T follicular helper cell (primary cell): Measurements from ENCODE around the gene PEX7.
"Not testable (repeated sequence)": the region's sequence is repeated elsewhere in the genome, so short reads cannot be mapped to it uniquely, and the experiment has no call there.

ENCODE experiments used
- DNase-seq: peaks from one replicate; pipeline ENCODE4 v3.0.0-alpha.2; 2020; ENCODE audit warnings: low read depth

Gene PEX7

DNA sequence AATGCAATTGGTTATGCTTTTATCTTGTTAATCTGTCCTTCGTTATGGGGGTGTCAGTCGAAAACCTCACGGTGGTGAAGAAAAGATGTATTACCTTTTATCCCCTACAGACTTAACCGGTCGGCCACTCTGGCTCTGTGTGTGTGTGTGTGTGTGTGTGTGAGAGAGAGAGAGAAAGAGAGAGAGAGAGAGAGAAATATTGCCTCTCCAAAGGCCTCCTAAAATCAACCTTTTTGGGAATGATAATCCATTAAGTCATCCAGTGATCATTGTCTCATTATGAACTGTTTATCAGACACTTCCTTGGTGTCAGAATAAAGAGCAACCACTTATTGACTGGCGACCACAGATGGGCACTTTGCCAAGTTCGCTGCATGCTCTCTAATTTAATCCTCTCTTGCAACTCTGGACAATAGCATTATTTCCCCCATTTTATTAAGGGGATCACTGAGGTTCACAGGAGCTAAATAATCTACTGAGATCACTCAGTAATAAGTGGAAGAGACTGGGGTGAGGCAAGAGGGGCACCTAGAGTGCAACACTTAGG, 130.4 kb downstream of the PEX7 start:
- no peak for DNase-seq

DNA sequence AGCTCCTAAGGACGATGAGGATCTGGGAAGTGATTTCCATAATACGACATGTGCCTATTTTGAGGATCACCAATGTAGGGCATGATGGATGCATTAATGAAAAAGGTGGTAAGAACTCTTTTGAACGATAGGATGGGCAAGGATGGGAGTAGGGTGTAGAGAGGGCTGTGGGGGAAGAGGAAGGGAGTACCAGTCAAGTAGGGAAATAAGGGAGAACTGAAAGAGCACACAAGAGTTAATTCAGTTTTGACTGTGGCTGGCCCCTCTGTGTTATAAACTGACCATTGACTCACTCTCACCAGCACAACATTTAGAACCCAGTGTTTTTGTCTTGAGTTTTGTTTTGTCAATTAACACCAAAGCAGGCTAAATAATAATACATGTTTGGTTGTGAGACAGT, 132.7 kb downstream of the PEX7 start:
- DNase-seq = no peak

DNA sequence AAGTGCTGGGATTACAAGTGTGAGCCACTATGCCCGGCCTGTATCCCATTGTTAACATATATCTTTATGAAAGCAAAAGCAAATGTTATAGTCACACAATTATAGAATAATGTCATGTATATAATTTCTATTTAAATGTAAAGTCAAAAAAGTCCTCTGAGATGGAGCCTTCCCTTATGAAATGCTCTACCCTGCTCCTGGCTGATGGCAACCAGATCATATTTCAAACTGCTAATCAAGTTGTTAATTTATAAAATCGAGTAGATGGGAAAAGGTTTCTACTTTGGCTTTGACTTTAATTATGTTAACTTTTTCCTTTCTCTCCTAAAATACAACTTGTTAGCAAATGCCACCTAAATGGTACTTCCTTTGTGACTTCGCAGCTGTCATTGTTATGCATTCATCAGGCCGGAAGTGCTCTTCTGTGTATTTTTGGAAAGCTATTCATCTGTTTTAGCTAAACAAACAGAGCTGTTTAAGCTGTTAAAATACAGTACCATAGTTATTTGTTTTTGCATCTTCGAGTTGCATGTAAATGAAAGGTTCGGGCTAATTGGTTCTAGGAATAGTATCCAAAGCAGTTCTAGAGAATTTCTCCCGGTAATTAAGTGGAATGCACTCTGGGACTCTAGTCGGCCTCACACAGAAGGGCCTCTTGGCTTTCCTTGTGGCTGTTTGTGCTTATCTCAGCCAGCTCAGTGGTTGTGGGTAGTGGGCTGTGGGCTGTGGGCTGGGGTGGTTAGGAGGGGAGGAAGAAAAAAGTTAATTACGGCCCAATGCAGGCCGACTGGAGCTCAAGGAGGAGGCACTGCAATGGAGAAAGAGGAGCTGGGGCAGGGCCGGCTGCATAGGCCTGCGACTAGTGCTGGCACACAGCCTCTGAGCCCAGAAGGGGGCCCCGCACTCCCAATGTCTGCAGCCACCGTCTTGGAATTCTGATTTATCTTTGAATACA, 134.5 kb downstream of the PEX7 start:
- DNase-seq = no peak

DNA sequence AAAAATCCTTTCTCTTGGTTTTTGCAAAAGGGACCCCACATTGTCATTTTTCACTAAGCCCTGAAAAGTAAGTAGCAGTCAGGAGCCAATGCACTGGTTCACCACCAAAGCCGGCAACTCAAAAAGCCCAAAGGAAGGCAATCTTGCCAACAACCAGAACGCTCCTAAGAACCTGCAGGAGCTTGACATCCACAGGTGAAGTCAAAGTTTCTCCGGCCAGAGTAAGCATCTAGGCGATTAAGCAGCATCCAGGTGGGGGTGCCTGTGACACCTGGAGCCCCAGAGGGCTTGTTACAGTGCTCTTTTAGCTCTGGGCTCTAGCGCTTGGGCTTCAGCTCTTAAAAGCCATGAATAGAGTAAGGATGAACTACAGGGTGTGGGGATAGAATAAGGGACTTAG, 135.8 kb downstream of the PEX7 start:
- no peak for DNase-seq

DNA sequence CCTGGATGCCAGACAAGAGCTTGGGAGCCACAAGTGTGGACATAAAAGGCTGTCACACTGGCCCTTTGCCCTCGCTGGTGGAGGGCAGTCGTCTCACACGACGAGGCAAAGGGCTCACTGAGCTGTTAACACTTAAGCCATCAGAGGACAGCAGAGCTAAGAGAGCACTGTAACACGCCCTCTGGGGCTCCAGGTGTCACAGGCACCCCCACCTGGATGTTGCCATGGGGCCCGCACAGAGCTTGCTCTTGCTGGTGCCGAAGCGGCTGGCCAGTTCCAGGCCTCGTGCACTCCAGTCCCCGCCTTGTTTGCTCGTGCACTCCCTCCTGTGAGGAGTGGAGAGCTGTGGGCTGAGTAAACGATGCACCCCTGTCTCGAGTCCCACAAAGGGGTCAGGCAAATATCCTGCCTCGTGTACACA, 137.1 kb downstream of the PEX7 start:
- DNase-seq = no peak

DNA sequence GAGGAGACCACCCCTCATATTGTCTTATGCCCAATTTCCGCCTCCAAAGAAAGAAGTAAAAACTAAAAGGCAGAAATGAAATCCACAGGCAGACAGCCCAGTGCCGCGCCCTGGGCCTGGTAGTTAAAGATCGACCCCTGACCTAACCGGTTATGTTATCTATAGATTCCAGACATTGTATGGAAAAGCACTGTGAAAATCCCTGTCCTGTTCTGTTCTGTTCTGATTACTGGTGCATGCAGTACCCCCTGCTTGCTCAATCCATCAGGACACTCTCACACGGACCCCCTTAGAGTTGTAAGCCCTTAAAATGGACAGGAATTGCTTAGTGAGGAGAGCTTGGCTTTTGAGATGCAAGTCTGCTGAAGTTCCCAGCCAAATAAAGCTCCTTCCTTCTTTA, 137.5 kb downstream of the PEX7 start:
- DNase-seq = not testable (repeated sequence)

DNA sequence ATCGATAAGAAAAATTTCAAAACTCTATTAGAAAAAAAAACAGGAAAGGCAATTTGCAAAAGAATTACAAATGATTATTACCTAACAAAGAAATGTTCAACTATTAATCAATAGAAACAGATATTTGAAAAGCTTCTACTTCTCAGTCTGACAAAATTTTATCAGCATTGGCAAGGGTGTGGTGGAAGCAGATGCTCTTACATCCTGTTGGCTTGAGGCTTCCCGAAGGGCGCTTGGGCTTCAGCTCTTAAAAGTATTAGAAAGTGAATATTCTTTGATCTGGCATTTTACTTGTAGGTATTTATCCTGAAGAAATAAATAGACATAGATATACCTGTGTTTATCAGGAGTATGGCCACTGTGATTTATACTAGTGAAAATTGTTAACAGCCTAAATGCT, 138.4 kb downstream of the PEX7 start:
- no peak for DNase-seq

DNA sequence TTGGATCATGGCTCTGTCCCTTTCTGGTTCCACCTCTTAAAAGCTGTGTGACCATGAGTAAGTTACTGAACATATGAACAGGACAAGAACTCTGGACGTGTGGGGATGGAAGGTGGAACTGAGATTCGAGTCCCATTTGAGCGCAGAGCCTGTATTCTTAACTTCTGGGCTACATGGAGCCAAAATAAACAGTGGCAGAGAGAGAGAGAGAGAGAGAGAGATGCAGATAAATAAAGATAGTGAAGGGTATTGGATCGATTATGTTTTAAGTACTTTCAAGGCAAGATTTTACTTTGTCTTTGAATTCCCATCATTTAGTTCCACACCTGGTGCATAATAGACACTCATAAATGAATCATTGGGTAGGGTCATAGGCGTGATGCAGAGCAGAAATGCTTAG, 139.5 kb downstream of the PEX7 start:
- no peak for DNase-seq

DNA sequence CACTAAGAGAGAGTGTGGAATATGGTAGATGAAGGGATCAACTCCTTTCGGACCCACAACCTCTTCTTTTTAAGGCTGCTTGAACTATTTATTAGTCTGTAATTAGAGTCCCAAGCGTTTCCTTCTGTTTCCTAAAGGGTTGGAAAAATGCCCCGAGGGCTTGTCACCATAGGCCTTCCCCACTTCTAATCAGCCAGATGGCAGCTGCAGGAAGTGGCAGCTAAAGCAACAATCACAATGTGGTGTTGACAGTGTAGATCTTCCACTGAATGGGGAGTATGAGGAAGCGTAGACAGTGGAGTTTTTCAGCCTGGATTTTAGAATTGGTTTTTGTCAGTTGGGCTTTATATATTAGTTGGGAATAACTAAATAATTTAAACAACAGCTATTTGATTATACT, 140.3 kb downstream of the PEX7 start:
- no peak for DNase-seq

DNA sequence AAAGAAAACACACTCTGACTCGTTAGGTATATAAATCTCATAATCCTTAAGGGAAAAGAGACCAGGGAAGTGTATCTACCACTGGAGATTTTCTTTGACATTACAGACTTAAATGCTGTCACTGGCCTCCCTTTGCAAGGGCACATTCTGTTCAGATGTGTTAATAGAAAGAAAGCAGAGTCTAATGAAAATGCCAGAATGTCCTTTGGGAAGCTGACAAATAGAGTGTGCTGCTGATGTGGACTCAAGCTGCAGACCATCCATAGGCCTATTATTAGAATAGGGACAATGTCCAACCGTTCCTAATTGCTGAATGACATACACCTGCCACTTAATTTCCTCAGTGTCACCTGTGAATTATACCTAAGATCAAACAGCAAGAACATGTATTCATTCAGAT, 140.9 kb downstream of the PEX7 start:
- DNase-seq = no peak
